BJ (cell line): ENCODE measurements around the gene KRTAP4-8. TPM values are rescaled to one million over a fixed set of nuclear protein-coding genes. Genes with fewer than 3 reads are reported as not detected.
"Not testable (repeated sequence)": the region's sequence is repeated elsewhere in the genome, so short reads cannot be mapped to it uniquely, and the experiment has no call there.

Experiments used
- CTCF ChIA-PET: fragments of 350-600 bp; formaldehyde crosslinking; extraction: SDS; loops from one replicate; lab custom pipeline; 2021; ENCODE audit warnings: antibody characterized with exemption, inconsistent platforms; lab: Yijun Ruan, JAX
- POLR2A ChIA-PET: fragments of 300-600 bp; sonication (Branson Sonifier 250); formaldehyde crosslinking; extraction: SDS; loops from one replicate; lab custom pipeline; 2021; ENCODE audit warnings: antibody characterized with exemption; lab: Charles Lee
- DNase-seq: peaks from one replicate; pipeline ENCODE4 v3.0.0-alpha.2; 2011; ENCODE audit warnings: low read depth
- H3K27me3 ChIP-seq: 2 replicates; pipeline ENCODE4 v1.6.0; 2011; ENCODE audit warnings: low read length; ENCODE audit not compliant: control insufficient read depth, insufficient read depth
- H3K36me3 ChIP-seq: 2 replicates; pipeline ENCODE4 v1.5.1; 2011; ENCODE audit warnings: low read length; ENCODE audit not compliant: control insufficient read depth, insufficient read depth
- H3K4me3 ChIP-seq: 2 replicates; pipeline ENCODE4 v1.5.1; 2011; ENCODE audit warnings: low read depth, mild to moderate bottlenecking, control low read depth, low read length
- polyA plus RNA-seq: library from polyadenylated mRNA; depleted of rRNA; stranded (reverse); fragments of >200 nt; gene quantifications from 2 replicates; pipeline ENCODE4 v1.2.3, GENCODE V29; 2011
- TF ChIP-seq, protein P1 (sequence below): IDR thresholded peaks from 2 replicates; pipeline ENCODE4 v1.5.1; 2011; ENCODE audit warnings: low read depth, mild to moderate bottlenecking, control low read depth, inconsistent platforms, low read length, moderate library complexity; ENCODE audit not compliant: insufficient read depth

KRTAP4-8 gene
- polyA plus RNA-seq, 1 experiment, result not detected

DNA sequence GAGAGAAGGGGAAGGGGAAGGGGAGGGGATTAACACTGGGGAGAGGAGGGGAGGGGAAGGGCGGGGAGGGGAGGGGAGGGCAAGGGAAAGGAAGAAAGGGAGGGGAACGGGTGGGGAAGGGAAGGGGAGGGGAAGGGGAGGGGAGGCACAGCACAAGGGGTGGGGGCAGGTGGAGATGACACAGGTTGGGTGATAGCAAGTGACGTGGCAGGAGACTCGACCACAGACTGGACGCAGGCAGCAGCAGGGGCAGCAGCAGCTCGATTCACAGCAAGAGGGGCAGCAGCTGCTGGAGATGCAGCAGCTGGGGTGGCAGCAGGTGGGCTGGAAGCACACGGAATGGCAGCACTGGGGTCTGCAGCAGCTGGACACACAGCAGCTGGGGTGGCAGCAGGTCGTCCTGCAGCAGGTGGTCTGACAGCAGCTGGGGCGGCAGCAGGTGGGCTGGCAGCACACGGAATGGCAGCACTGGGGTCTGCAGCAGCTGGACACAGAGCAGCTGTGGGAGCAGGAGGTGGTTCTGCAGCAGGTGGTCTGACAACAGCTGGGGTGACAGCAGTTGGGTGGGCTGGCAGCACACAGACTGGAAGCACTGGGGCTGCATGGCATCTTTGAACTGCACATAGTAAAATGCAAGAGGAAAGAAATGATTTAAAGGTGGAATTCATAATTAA lies 3.8 kb upstream of the KRTAP4-8 start, which contains the start of gene KRTAP4-16:
TSS of gene KRTAP4-16 (minus strand) at position 624 of the 674 bp plus-strand sequence. CDS start at position 624, 0 bp downstream.
- ChIA-PET CTCF (interaction anchor here (0.8 kb wide), 1 partner anchor 246 kb away, joined by 4 read pairs; no protein-coding TSS in a partner anchor), POLR2A (no interaction called here)
- TF ChIP-seq, protein P1, sequence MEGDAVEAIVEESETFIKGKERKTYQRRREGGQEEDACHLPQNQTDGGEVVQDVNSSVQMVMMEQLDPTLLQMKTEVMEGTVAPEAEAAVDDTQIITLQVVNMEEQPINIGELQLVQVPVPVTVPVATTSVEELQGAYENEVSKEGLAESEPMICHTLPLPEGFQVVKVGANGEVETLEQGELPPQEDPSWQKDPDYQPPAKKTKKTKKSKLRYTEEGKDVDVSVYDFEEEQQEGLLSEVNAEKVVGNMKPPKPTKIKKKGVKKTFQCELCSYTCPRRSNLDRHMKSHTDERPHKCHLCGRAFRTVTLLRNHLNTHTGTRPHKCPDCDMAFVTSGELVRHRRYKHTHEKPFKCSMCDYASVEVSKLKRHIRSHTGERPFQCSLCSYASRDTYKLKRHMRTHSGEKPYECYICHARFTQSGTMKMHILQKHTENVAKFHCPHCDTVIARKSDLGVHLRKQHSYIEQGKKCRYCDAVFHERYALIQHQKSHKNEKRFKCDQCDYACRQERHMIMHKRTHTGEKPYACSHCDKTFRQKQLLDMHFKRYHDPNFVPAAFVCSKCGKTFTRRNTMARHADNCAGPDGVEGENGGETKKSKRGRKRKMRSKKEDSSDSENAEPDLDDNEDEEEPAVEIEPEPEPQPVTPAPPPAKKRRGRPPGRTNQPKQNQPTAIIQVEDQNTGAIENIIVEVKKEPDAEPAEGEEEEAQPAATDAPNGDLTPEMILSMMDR, result no peak
- Histone ChIP-seq H3K27me3 (no peaks in the 10 kb centered on the region), H3K4me3 (no peak within 1 kb of the TSS), H3K36me3 (no peaks in the 10 kb centered on the region)
- DNase-seq, result no peak

- H3K27me3 ChIP-seq, CTCF ChIA-PET, H3K36me3 ChIP-seq, H3K4me3 ChIP-seq: not testable (repeated sequence)
- peak; percentile 85 for DNase-seq
- POLR2A ChIA-PET, result interaction anchor here (0.6 kb wide), 2 partner anchors 86 to 193 kb away, joined by 3 to 5 read pairs; no protein-coding TSS in a partner anchor
Measured at GRCh38 chr17:41099682-41100480, 1.9 kb upstream of the KRTAP4-8 start.

DNA sequence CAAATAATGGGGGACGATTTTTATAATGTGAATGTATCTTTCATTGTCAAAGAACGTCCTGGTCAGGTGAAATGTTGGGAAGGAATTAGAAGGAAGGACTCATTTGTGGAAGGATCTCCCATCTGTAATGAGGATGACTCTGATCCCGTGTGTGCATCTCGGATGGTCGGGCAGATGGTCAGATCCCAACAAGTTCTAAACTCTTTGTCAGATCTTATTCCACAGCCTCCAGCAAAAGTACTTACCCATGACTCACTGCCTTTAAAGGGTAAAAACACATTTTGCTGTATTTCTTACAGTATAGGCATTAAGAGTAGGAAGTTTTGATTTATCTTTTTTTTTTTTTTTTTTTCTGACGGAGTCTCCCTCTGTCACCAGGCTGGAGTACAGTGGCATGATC lies 539 bp upstream of the KRTAP4-8 start:
- CTCF ChIA-PET, result no interaction called here
- DNase-seq, result peak; percentile 64
- Histone ChIP-seq H3K36me3 (no peaks in the 10 kb centered on the region), H3K4me3 (no peak overlapping the region), H3K27me3 (no peaks in the 10 kb centered on the region)
- POLR2A ChIA-PET, result no interaction called here
- TF ChIP-seq, protein P1, result no peak

DNA sequence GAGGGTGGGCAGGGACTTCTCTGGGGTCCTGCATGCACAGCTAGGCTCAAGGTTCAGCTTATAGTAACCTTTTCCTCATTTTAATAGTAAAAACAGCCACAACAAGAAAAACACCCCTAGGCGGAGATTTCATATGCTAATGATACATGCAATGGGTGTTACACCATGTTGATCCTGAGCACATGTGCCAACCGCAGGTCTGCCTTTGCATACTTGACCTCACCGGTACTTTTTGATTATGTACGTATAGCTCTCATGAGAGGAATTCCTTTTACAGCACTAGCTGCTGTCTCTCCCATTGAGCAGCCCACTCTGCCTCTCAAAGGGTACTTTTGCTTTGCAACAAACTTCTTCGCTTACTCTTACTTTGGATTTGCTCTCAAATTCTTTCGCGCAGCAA lies 1.9 kb downstream of the KRTAP4-8 start:
- TF ChIP-seq, protein P1, result no peak
- no peak overlapping the region for H3K4me3 ChIP-seq
- CTCF ChIA-PET, result interaction anchor here (0.8 kb wide), 1 partner anchor 290 kb away, joined by 3 read pairs; no protein-coding TSS in a partner anchor
- POLR2A ChIA-PET, result no interaction called here
- DNase-seq, result no peak
- no peaks in the 10 kb centered on the region for H3K27me3 ChIP-seq
- H3K36me3 ChIP-seq, result no peaks in the 10 kb centered on the region

DNA sequence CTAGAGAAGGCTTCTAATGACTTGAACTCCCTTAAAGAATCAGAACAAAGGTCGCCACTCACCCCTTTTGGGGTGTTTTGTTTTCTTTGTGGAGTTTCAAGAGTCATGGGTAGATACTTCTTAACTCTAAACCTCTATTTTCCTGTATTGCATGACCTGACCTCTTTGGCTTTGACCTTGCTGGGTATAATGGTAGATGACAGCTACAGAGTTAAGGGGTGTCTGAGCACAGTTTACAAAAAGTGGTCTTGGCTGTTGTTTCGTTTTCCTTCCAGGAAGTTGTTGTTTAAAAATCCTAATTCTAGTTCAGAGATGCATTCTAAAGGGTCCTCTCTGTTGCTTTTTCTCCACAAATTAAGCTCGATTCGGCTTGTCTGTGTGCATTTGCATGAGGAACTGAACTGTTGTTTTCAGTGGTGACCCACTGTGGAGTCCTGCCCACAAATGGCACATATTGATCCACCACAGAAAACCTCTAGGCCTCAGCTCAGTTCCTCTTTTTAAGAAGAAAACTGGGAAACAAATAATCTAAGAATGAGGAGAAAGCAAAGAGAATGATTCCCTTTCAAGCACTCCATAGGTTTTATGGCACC lies 9.1 kb downstream of the KRTAP4-8 start:
- POLR2A ChIA-PET, H3K4me3 ChIP-seq, H3K27me3 ChIP-seq, DNase-seq, H3K36me3 ChIP-seq: not testable (repeated sequence)
- CTCF ChIA-PET, result interaction anchor here (0.8 kb wide), 1 partner anchor 14 kb away, joined by 3 read pairs; no protein-coding TSS in a partner anchor

- H3K36me3 ChIP-seq, H3K27me3 ChIP-seq, H3K4me3 ChIP-seq, POLR2A ChIA-PET, DNase-seq: not testable (repeated sequence)
- CTCF ChIA-PET, result interaction anchor here (0.9 kb wide), 1 partner anchor 13 kb away, joined by 3 read pairs; the partner anchor contains the start of gene KRTAP4-8
Measured at GRCh38 chr17:41084100-41084856, 13.7 kb downstream of the KRTAP4-8 start, which contains the start of gene KRTAP4-7. KRTAP4-7 (plus strand) TSS chr17:41084150; CDS start chr17:41084207, 57 bp downstream.

GRCh38 chr17:41083427-41083826 lies 14.5 kb downstream of the KRTAP4-8 start:
- H3K4me3 ChIP-seq, H3K36me3 ChIP-seq, H3K27me3 ChIP-seq, CTCF ChIA-PET: not testable (repeated sequence)
- POLR2A ChIA-PET, result interaction anchor here (1.0 kb wide), 1 partner anchor 21 kb away, joined by 3 read pairs; no protein-coding TSS in a partner anchor
- DNase-seq, result peak; percentile 50
